GM12873 (cell line): ENCODE results near the gene AP1S1.

Experiments used
- CTCF ChIP-seq: IDR thresholded peaks from 2 replicates; pipeline ENCODE4 v1.5.1; 2012; ENCODE audit warnings: low read depth, mild to moderate bottlenecking, moderate library complexity, low read length, control low read depth; ENCODE audit not compliant: insufficient read depth; ENCODE audit errors: missing control alignments

Gene AP1S1

GRCh38 chr7:101180130-101180755 is 26.0 kb downstream of the AP1S1 start, which contains the start of gene NAT16:
TSS of gene NAT16 (minus strand) at chr7:101180293. CDS start at chr7:101174807, 5,486 bp downstream.
- TF ChIP-seq CTCF, result no peak

GRCh38 chr7:101185258-101185839 is 31.1 kb downstream of the AP1S1 start:
- TF ChIP-seq CTCF, result no peak

GRCh38 chr7:101186194-101186593 is 31.9 kb downstream of the AP1S1 start:
- TF ChIP-seq CTCF, result no peak

- no peak for TF ChIP-seq CTCF
These were observed 32.7 kb downstream of the AP1S1 start for GRCh38 chr7:101186844-101187428.

GRCh38 chr7:101189109-101189508 is 34.8 kb downstream of the AP1S1 start:
- no peak for TF ChIP-seq CTCF

- no peak for TF ChIP-seq CTCF
These were observed 41.6 kb downstream of the AP1S1 start for GRCh38 chr7:101195884-101196283.

GRCh38 chr7:101197991-101198390 is 43.7 kb downstream of the AP1S1 start:
- TF ChIP-seq CTCF, result no peak
